H1 (cell line): ENCODE data around the gene DCANP1.

Source experiments
- EP300 ChIP-seq, 2 experiments: IDR thresholded peaks; 1 replicate in 1 of 2; 2 replicates in 1 of 2; pipeline ENCODE4 v1.6.1; 2011 to 2012; ENCODE audit warnings: low read depth in 2 of 2, low read length in 2 of 2, mild to moderate bottlenecking in 2 of 2, borderline replicate concordance in 1 of 2, inconsistent platforms in 1 of 2, moderate library complexity in 1 of 2
- GABPA ChIP-seq: IDR thresholded peaks from 2 replicates; pipeline ENCODE4 v1.6.1; 2011; ENCODE audit warnings: mild to moderate bottlenecking, low read length, moderate library complexity, borderline replicate concordance; ENCODE audit not compliant: insufficient read depth
- POLR2A ChIP-seq, 2 experiments: IDR thresholded peaks; 1 replicate in 1 of 2; 2 replicates in 1 of 2; pipeline ENCODE4 v1.6.1; 2011; ENCODE audit warnings: low read depth in 2 of 2, low read length in 2 of 2, mild to moderate bottlenecking in 2 of 2; ENCODE audit errors: control extremely low read depth in 1 of 2
- POLR2AphosphoS5 ChIP-seq: IDR thresholded peaks from 2 replicates; pipeline ENCODE4 v1.6.1; 2011; ENCODE audit warnings: low read depth, low read length
- POU5F1 ChIP-seq: IDR thresholded peaks from 2 replicates; pipeline ENCODE4 v1.6.1; 2011; ENCODE audit warnings: low read depth, mild to moderate bottlenecking, low read length, moderate library complexity
- RNF2 ChIP-seq: fragments of 200-900, 300-1000 bp; sonication (generic); IDR thresholded peaks from 2 replicates; pipeline ENCODE4 v1.7.1; 2016; ENCODE audit warnings: borderline replicate concordance, low read depth, mild to moderate bottlenecking, antibody characterized with exemption, low read length; ENCODE audit not compliant: poor library complexity, severe bottlenecking; ENCODE audit errors: missing control alignments
- SP1 ChIP-seq: IDR thresholded peaks from 2 replicates; pipeline ENCODE4 v1.6.1; 2011; ENCODE audit warnings: low read depth, low read length
- TAF1 ChIP-seq: IDR thresholded peaks from 2 replicates; pipeline ENCODE4 v1.6.1; 2011; ENCODE audit warnings: mild to moderate bottlenecking, low read depth, low read length
- TF ChIP-seq, protein P1 (sequence below), 3 experiments: IDR thresholded peaks; 1 replicate in 2 of 3; 2 replicates in 1 of 3; pipeline versions ENCODE4 v1.5.1 to v1.6.1; 2011; ENCODE audit warnings: low read length in 3 of 3, mild to moderate bottlenecking in 3 of 3, inconsistent platforms in 2 of 3, low read depth in 1 of 3, moderate library complexity in 1 of 3; ENCODE audit not compliant: insufficient read depth in 1 of 3; ENCODE audit errors: control extremely low read depth in 1 of 3
- TF ChIP-seq, protein P2 (sequence below): IDR thresholded peaks from 2 replicates; pipeline ENCODE4 v1.6.1; 2011; ENCODE audit warnings: low read depth, mild to moderate bottlenecking, low read length; ENCODE audit not compliant: insufficient read depth
- TF ChIP-seq, protein P3 (sequence below): IDR thresholded peaks from 2 replicates; pipeline ENCODE4 v1.6.1; 2012; ENCODE audit warnings: inconsistent platforms

DNA sequence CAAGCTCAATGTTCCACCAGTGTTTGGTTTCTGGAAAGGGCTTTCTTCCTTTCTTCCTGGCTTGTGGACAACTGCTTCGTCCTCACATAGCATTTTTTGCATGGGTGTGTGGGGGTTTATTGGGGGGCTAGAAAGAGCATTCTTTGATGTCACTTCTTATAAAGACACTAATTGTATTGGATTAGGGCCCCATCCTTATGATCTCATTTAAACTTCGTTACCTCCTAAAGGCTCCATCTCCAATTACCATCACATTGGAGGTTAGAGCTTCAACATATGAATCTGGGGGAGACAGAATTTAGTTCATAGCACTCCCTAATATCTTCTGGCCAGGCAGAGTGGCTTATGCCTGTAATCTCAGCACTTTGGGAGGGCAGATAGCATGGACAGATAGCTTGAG is 42.1 kb downstream of the DCANP1 start:
- TF ChIP-seq SP1 (no peak), TAF1 (no peak), POLR2A (IDR thresholded peaks at IDR 0.05; ENCODE audit: control extremely low read depth in 1 of 2, low read depth in 2 of 2, low read length in 2 of 2) (no peak), GABPA (no peak), EP300 (IDR thresholded peaks at IDR 0.05; ENCODE audit: borderline replicate concordance in 1 of 2, low read depth in 2 of 2, low read length in 2 of 2) (no peak), POU5F1 (no peak), RNF2 (no peak), POLR2AphosphoS5 (no peak)
- TF ChIP-seq, protein P1, sequence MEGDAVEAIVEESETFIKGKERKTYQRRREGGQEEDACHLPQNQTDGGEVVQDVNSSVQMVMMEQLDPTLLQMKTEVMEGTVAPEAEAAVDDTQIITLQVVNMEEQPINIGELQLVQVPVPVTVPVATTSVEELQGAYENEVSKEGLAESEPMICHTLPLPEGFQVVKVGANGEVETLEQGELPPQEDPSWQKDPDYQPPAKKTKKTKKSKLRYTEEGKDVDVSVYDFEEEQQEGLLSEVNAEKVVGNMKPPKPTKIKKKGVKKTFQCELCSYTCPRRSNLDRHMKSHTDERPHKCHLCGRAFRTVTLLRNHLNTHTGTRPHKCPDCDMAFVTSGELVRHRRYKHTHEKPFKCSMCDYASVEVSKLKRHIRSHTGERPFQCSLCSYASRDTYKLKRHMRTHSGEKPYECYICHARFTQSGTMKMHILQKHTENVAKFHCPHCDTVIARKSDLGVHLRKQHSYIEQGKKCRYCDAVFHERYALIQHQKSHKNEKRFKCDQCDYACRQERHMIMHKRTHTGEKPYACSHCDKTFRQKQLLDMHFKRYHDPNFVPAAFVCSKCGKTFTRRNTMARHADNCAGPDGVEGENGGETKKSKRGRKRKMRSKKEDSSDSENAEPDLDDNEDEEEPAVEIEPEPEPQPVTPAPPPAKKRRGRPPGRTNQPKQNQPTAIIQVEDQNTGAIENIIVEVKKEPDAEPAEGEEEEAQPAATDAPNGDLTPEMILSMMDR (IDR thresholded peaks at IDR 0.05; ENCODE audit: control extremely low read depth in 1 of 3, insufficient read depth in 1 of 3, low read depth in 1 of 3, low read length in 3 of 3), result no peak
- TF ChIP-seq, protein P2, sequence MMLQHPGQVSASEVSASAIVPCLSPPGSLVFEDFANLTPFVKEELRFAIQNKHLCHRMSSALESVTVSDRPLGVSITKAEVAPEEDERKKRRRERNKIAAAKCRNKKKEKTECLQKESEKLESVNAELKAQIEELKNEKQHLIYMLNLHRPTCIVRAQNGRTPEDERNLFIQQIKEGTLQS, result no peak
- TF ChIP-seq, protein P3, sequence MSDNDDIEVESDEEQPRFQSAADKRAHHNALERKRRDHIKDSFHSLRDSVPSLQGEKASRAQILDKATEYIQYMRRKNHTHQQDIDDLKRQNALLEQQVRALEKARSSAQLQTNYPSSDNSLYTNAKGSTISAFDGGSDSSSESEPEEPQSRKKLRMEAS, result no peak
